GM12878 (cell line): ENCODE results near the gene OPCML. TPM values are rescaled to one million over a fixed set of nuclear protein-coding genes. Genes with fewer than 3 reads are reported as not detected.

Experiments used
- ATAC-seq: fragments of 200-7000 bp; cut with Tn5 transposase; 3 replicates; pipeline ENCODE4 v1.9.1; 2020; ENCODE audit warnings: mild to moderate bottlenecking, moderate library complexity
- BruUV-seq: library from RNA; stranded (reverse); fragments of 400-500 nt; replicated peaks from 2 replicates; lab custom pipeline; 2021; lab: Mats Ljungman, UMichigan
- CTCF ChIA-PET: fragments of 300-600 bp; sonication (Branson Sonifier 250); formaldehyde crosslinking; extraction: SDS; loops from one replicate; lab custom pipeline; 2021; ENCODE audit warnings: inconsistent platforms; lab: Yijun Ruan, JAX
- POLR2A ChIA-PET: fragments of 350-600 bp; formaldehyde crosslinking; extraction: SDS; loops from one replicate; lab custom pipeline; 2021; ENCODE audit warnings: inconsistent platforms; lab: Charles Lee
- RAD21 ChIA-PET: fragments of 300-600 bp; sonication (Branson Sonifier 250); formaldehyde crosslinking; loops from one replicate; lab custom pipeline; 2023; ENCODE audit warnings: antibody characterized with exemption; ENCODE audit not compliant: unreplicated experiment; lab: Charles Lee
- SMC1A ChIA-PET: fragments of 300-600 bp; sonication (Branson Sonifier 250); formaldehyde crosslinking; loops from one replicate; lab custom pipeline; 2023; ENCODE audit not compliant: unreplicated experiment, uncharacterized antibody; lab: Charles Lee
- DNase-seq: peaks from one replicate; pipeline ENCODE4 v3.0.0-alpha.2; 2011; ENCODE audit warnings: low read depth, low spot score
- FAIRE-seq: peaks from 3 replicates; lab custom pipeline; 2011; peaks lifted over from hg19 to GRCh38; lab: Jason Lieb, UNC
- H2AFZ ChIP-seq: 2 replicates; pipeline ENCODE4 v1.6.0; 2011; ENCODE audit warnings: low read depth, low read length, control low read depth; ENCODE audit not compliant: control insufficient read depth
- H3K27ac ChIP-seq: 2 replicates; pipeline ENCODE4 v1.5.1; 2011; ENCODE audit warnings: control low read depth; ENCODE audit not compliant: control insufficient read depth, insufficient read depth
- H3K27me3 ChIP-seq, 2 experiments: replicated peaks in 1 of 2; 2 replicates each; pipeline versions ENCODE4 v1.6.0 to v1.6.1; 2011; ENCODE audit warnings: low read length in 1 of 2; ENCODE audit not compliant: control insufficient read depth in 2 of 2, insufficient read depth in 2 of 2
- H3K36me3 ChIP-seq, 2 experiments: 2 replicates each; pipeline ENCODE4 v1.5.1; 2011; ENCODE audit warnings: low read length in 1 of 2; ENCODE audit not compliant: control insufficient read depth in 2 of 2, insufficient read depth in 2 of 2
- H3K4me1 ChIP-seq: 2 replicates; pipeline ENCODE4 v1.6.1; 2011; ENCODE audit warnings: mild to moderate bottlenecking, low read length, moderate library complexity, mixed read lengths; ENCODE audit not compliant: control insufficient read depth, insufficient read depth
- H3K4me2 ChIP-seq: 2 replicates; pipeline ENCODE4 v1.6.0; 2011; ENCODE audit warnings: control low read depth; ENCODE audit not compliant: control insufficient read depth, insufficient read depth
- H3K4me3 ChIP-seq: fragments of 200-600 bp; sonication (generic); 2 replicates; pipeline ENCODE4 v1.5.1; 2016
- H3K79me2 ChIP-seq: 2 replicates; pipeline ENCODE4 v1.6.0; 2011; ENCODE audit warnings: low read length; ENCODE audit not compliant: control insufficient read depth, insufficient read depth
- H3K9ac ChIP-seq: 2 replicates; pipeline ENCODE4 v1.8.0; 2011; ENCODE audit warnings: low read length, control low read depth, mixed read lengths; ENCODE audit not compliant: control insufficient read depth, insufficient read depth
- H3K9me3 ChIP-seq: replicated peaks from 3 replicates; pipeline ENCODE4 v1.5.1; 2011; ENCODE audit warnings: mild to moderate bottlenecking, low read length; ENCODE audit not compliant: control insufficient read depth, insufficient read depth
- H4K20me1 ChIP-seq: 2 replicates; pipeline ENCODE4 v1.6.0; 2011; ENCODE audit not compliant: control insufficient read depth, insufficient read depth
- DPF2 ChIP-seq: fragments of 450-650 bp; IDR thresholded peaks from 2 replicates; pipeline ENCODE4 v1.6.1; 2017; ENCODE audit warnings: mild to moderate bottlenecking
- ETV6 ChIP-seq, 2 experiments: fragments of 450-650 bp in 1 of 2; IDR thresholded peaks in 1 of 2; conservative IDR thresholded peaks in 1 of 2; 2 replicates each; pipeline ENCODE4 v1.6.1; 2014; ENCODE audit warnings: antibody characterized with exemption in 1 of 2, borderline replicate concordance in 1 of 2, low read depth in 1 of 2, mild to moderate bottlenecking in 1 of 2, moderate library complexity in 1 of 2
- EZH2 ChIP-seq: IDR thresholded peaks from 2 replicates; pipeline ENCODE4 v1.6.1; 2012; ENCODE audit warnings: low read depth, mild to moderate bottlenecking, control low read depth, inconsistent platforms, low read length, borderline replicate concordance; ENCODE audit not compliant: control insufficient read depth
- GATAD2B ChIP-seq: fragments of 450-650 bp; conservative IDR thresholded peaks from 2 replicates; pipeline ENCODE4 v1.6.1; 2017; ENCODE audit warnings: low read depth, mild to moderate bottlenecking, moderate library complexity
- LARP7 ChIP-seq: fragments of 450-650 bp; IDR thresholded peaks from 2 replicates; pipeline ENCODE4 v1.6.1; 2017; ENCODE audit warnings: mild to moderate bottlenecking
- MEF2A ChIP-seq: IDR thresholded peaks from 2 replicates; pipeline ENCODE4 v1.6.1; 2011; ENCODE audit warnings: low read depth, mild to moderate bottlenecking, low read length, moderate library complexity; ENCODE audit not compliant: insufficient read depth
- NRF1 ChIP-seq: conservative IDR thresholded peaks from 2 replicates; pipeline ENCODE4 v1.6.1; 2011; ENCODE audit warnings: mild to moderate bottlenecking, low read depth, low read length, improper control_type of control experiment
- SMC3 ChIP-seq: IDR thresholded peaks from 2 replicates; pipeline ENCODE4 v1.6.1; 2011; ENCODE audit warnings: low read length, improper control_type of control experiment, borderline replicate concordance
- SPI1 ChIP-seq: IDR thresholded peaks from 2 replicates; pipeline ENCODE4 v1.6.1; 2011; ENCODE audit warnings: low read depth, mild to moderate bottlenecking, low read length, moderate library complexity, borderline replicate concordance; ENCODE audit not compliant: insufficient read depth
- YBX1 ChIP-seq: fragments of 450-650 bp; IDR thresholded peaks from 2 replicates; pipeline ENCODE4 v1.6.1; 2016; ENCODE audit warnings: antibody characterized with exemption
- WGBS: methylation state at CpG from one replicate; pipeline ENCODE4 v1.1.6; 2016; ENCODE audit warnings: low lambda C conversion rate; ENCODE audit not compliant: insufficient replicate concordance, insufficient coverage; ENCODE audit errors: missing lambda C conversion rate; 5-methylcytosine and 5-hydroxymethylcytosine counted together
- in situ Hi-C: fragments of 300-500 bp; cut with MboI; formaldehyde crosslinking; loops from 9 replicates; pipeline ENCODE4 v1.14.3; 2018; ENCODE audit warnings: mixed read lengths
- intact Hi-C: fragments of 100-400 bp; cut with micrococcal nuclease; formaldehyde crosslinking; loops from one replicate; pipeline ENCODE4 v1.14.2; 2022; ENCODE audit not compliant: unreplicated experiment
- polyA plus RNA-seq, 11 experiments: library from polyadenylated mRNA; depleted of rRNA in 4 of 11; unstranded in 6 of 11; stranded (reverse) in 5 of 11; fragments of >200 nt; fragmentation: Nextera tagmentation in 4 of 11; fragmentation: Illumina TruSeq in 1 of 11; extraction: Ambion mirVana in 4 of 11; extraction: Trizol in 1 of 11; gene quantifications; 1 replicate in 1 of 11; 2 replicates in 10 of 11; pipeline versions ENCODE4 v1.2.1 to v1.2.3, GENCODE V29; 2011 to 2016; ENCODE audit warnings: inconsistent platforms in 2 of 11, missing spikeins in 2 of 11, low read depth in 1 of 11
- total RNA-seq, 4 experiments: library from RNA; depleted of rRNA in 3 of 4; stranded (reverse); fragments of >200 nt in 3 of 4; fragmentation: Illumina TruSeq in 1 of 4; extraction: Trizol in 1 of 4; gene quantifications; 2 replicates each; pipeline versions ENCODE4 v1.2.1 to v1.2.3, GENCODE V29; 2013 to 2021
- TF ChIP-seq, protein P1 (sequence below): fragments of 450-650 bp; IDR thresholded peaks from 2 replicates; pipeline ENCODE4 v1.6.1; 2017; ENCODE audit warnings: mild to moderate bottlenecking, moderate library complexity
- TF ChIP-seq, protein P2 (sequence below): IDR thresholded peaks from 2 replicates; pipeline ENCODE4 v1.6.1; 2011; ENCODE audit warnings: borderline replicate concordance, low read depth, mild to moderate bottlenecking, moderate library complexity, mixed read lengths, low read length; ENCODE audit not compliant: insufficient read depth; ENCODE audit errors: extremely low read length
- TF ChIP-seq, protein P3 (sequence below), 3 experiments: IDR thresholded peaks in 2 of 3; conservative IDR thresholded peaks in 1 of 3; 2 replicates each; pipeline ENCODE4 v1.5.1; 2011; ENCODE audit warnings: low read depth in 3 of 3, low read length in 3 of 3, mild to moderate bottlenecking in 3 of 3, control low read depth in 2 of 3, moderate library complexity in 2 of 3, inconsistent platforms in 1 of 3, mixed read lengths in 1 of 3; ENCODE audit not compliant: control insufficient read depth in 2 of 3, insufficient read depth in 1 of 3; ENCODE audit errors: extremely low read depth in 1 of 3
- TF ChIP-seq, protein P4 (sequence below): fragments of 450-650 bp; IDR thresholded peaks from 2 replicates; pipeline ENCODE4 v1.6.1; 2017; ENCODE audit warnings: antibody characterized with exemption, mild to moderate bottlenecking, moderate library complexity

The OPCML gene
- total and polyA plus RNA-seq, 10 of the 15 experiments (the other 5 are each of a cell fraction or from before 2014, with no cell fraction given), result 0.84 TPM; not detected in 9

DNA sequence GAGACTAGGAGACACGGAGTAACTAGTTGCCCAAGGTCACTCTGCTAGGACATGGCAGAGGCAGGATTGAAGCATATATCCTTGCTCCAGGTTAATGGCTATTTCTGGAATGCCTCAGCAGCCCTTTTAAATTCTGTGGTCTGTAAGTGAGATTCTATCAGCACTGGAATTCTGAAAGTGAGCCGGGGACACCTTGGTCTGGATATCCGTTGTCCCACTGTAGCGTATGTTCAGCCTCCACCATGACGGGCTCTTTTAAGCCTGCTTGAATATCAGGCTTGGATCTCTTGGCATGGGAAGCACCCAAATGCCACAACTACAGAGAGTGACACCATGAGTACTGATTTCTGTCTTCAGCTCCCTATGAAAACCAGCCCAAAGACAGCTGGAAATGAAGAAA lies 254.4 kb downstream of the OPCML start:
- 87% methylated on average over 5 of the region's 5 CpGs for WGBS
- RAD21 ChIA-PET, result interaction anchor here (1.0 kb wide), 1 partner anchor 9 kb away, joined by 4 read pairs; no protein-coding TSS in a partner anchor
- BruUV-seq, result no TSS peak
- CTCF ChIA-PET, result interaction anchor here (1.2 kb wide), 1 partner anchor 8 kb away, joined by 3 read pairs; no protein-coding TSS in a partner anchor
- H2AFZ ChIP-seq, result no peak overlapping the region
- no peaks in the 10 kb centered on the region for H3K36me3 ChIP-seq
- DNase-seq (no peak), FAIRE-seq (no peak), ATAC-seq (no peak)
- no peak overlapping the region for H3K4me3 ChIP-seq
- in situ Hi-C loops (no loop called here), intact Hi-C loops (no loop called here)
- H3K9ac ChIP-seq, result no peak overlapping the region
- TF ChIP-seq, protein P1, sequence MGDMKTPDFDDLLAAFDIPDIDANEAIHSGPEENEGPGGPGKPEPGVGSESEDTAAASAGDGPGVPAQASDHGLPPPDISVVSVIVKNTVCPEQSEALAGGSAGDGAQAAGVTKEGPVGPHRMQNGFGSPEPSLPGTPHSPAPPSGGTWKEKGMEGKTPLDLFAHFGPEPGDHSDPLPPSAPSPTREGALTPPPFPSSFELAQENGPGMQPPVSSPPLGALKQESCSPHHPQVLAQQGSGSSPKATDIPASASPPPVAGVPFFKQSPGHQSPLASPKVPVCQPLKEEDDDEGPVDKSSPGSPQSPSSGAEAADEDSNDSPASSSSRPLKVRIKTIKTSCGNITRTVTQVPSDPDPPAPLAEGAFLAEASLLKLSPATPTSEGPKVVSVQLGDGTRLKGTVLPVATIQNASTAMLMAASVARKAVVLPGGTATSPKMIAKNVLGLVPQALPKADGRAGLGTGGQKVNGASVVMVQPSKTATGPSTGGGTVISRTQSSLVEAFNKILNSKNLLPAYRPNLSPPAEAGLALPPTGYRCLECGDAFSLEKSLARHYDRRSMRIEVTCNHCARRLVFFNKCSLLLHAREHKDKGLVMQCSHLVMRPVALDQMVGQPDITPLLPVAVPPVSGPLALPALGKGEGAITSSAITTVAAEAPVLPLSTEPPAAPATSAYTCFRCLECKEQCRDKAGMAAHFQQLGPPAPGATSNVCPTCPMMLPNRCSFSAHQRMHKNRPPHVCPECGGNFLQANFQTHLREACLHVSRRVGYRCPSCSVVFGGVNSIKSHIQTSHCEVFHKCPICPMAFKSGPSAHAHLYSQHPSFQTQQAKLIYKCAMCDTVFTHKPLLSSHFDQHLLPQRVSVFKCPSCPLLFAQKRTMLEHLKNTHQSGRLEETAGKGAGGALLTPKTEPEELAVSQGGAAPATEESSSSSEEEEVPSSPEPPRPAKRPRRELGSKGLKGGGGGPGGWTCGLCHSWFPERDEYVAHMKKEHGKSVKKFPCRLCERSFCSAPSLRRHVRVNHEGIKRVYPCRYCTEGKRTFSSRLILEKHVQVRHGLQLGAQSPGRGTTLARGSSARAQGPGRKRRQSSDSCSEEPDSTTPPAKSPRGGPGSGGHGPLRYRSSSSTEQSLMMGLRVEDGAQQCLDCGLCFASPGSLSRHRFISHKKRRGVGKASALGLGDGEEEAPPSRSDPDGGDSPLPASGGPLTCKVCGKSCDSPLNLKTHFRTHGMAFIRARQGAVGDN, result no peak
- TF ChIP-seq YBX1 (no peak), GATAD2B (no peak), EZH2 (no peak), ETV6 (conservative IDR thresholded peaks at IDR 0.05 in 1 of 2, IDR thresholded peaks at IDR 0.05 in 1 of 2; ENCODE audit: borderline replicate concordance in 1 of 2, low read depth in 1 of 2) (no peak), MEF2A (no peak), DPF2 (no peak), LARP7 (no peak), NRF1 (no peak), SPI1 (no peak), SMC3 (no peak)
- TF ChIP-seq, protein P2, sequence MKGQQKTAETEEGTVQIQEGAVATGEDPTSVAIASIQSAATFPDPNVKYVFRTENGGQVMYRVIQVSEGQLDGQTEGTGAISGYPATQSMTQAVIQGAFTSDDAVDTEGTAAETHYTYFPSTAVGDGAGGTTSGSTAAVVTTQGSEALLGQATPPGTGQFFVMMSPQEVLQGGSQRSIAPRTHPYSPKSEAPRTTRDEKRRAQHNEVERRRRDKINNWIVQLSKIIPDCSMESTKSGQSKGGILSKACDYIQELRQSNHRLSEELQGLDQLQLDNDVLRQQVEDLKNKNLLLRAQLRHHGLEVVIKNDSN, result no peak
- TF ChIP-seq, protein P3, sequence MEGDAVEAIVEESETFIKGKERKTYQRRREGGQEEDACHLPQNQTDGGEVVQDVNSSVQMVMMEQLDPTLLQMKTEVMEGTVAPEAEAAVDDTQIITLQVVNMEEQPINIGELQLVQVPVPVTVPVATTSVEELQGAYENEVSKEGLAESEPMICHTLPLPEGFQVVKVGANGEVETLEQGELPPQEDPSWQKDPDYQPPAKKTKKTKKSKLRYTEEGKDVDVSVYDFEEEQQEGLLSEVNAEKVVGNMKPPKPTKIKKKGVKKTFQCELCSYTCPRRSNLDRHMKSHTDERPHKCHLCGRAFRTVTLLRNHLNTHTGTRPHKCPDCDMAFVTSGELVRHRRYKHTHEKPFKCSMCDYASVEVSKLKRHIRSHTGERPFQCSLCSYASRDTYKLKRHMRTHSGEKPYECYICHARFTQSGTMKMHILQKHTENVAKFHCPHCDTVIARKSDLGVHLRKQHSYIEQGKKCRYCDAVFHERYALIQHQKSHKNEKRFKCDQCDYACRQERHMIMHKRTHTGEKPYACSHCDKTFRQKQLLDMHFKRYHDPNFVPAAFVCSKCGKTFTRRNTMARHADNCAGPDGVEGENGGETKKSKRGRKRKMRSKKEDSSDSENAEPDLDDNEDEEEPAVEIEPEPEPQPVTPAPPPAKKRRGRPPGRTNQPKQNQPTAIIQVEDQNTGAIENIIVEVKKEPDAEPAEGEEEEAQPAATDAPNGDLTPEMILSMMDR (IDR thresholded peaks at IDR 0.05 in 2 of 3, conservative IDR thresholded peaks at IDR 0.05 in 1 of 3; ENCODE audit: control insufficient read depth in 2 of 3, extremely low read depth in 1 of 3, insufficient read depth in 1 of 3, low read depth in 3 of 3, low read length in 3 of 3), result no peak
- TF ChIP-seq, protein P4, sequence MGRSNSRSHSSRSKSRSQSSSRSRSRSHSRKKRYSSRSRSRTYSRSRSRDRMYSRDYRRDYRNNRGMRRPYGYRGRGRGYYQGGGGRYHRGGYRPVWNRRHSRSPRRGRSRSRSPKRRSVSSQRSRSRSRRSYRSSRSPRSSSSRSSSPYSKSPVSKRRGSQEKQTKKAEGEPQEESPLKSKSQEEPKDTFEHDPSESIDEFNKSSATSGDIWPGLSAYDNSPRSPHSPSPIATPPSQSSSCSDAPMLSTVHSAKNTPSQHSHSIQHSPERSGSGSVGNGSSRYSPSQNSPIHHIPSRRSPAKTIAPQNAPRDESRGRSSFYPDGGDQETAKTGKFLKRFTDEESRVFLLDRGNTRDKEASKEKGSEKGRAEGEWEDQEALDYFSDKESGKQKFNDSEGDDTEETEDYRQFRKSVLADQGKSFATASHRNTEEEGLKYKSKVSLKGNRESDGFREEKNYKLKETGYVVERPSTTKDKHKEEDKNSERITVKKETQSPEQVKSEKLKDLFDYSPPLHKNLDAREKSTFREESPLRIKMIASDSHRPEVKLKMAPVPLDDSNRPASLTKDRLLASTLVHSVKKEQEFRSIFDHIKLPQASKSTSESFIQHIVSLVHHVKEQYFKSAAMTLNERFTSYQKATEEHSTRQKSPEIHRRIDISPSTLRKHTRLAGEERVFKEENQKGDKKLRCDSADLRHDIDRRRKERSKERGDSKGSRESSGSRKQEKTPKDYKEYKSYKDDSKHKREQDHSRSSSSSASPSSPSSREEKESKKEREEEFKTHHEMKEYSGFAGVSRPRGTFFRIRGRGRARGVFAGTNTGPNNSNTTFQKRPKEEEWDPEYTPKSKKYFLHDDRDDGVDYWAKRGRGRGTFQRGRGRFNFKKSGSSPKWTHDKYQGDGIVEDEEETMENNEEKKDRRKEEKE, result no peak
- TF ChIP-seq, all 136 proteins: peak for 0
- Histone ChIP-seq H3K9me3 (no peaks in the 10 kb centered on the region; the same call in 2 of the 3 replicates), H4K20me1 (no peaks in the 10 kb centered on the region), H3K79me2 (no peaks in the 10 kb centered on the region), H3K27me3 (no peaks in the 10 kb centered on the region), H3K27ac (no peak overlapping the region), H3K4me1 (no peaks in the 10 kb centered on the region), H3K4me2 (no peak overlapping the region)
- POLR2A ChIA-PET, result no interaction called here
- SMC1A ChIA-PET, result no interaction called here
